A673 (cell line): ENCODE data around the gene LGALS3. TPM values are rescaled to one million over a fixed set of nuclear protein-coding genes. Genes with fewer than 3 reads are reported as not detected.

Experiments used
- BruUV-seq: library from RNA; stranded (reverse); fragments of 400-500 nt; replicated peaks from 2 replicates; lab custom pipeline; 2021; lab: Mats Ljungman, UMichigan
- CTCF ChIA-PET: fragments of 300-600 bp; sonication (Branson Sonifier 250); formaldehyde crosslinking; loops from one replicate; lab custom pipeline; 2022; ENCODE audit warnings: antibody characterized with exemption; lab: Charles Lee
- POLR2A ChIA-PET: fragments of 300-600 bp; sonication (Branson Sonifier 250); formaldehyde crosslinking; loops from one replicate; lab custom pipeline; 2022; ENCODE audit warnings: antibody characterized with exemption; ENCODE audit not compliant: low non-redundant PET; lab: Charles Lee
- DNase-seq: peaks from one replicate; pipeline ENCODE4 v3.0.0-alpha.2; 2015; ENCODE audit warnings: low spot score
- H3K27ac ChIP-seq: fragments of 200-600 bp; sonication (generic); 2 replicates; pipeline ENCODE4 v1.5.1; 2016; ENCODE audit warnings: mixed run types, low read depth, mild to moderate bottlenecking, mixed read lengths, antibody characterized with exemption, low read length; ENCODE audit not compliant: poor library complexity, severe bottlenecking
- H3K27me3 ChIP-seq: fragments of 200-600 bp; sonication (generic); replicated peaks from 2 replicates; pipeline ENCODE4 v1.6.1; 2017; ENCODE audit warnings: mixed run types, low read depth, mild to moderate bottlenecking, mixed read lengths, antibody characterized with exemption, low read length; ENCODE audit not compliant: insufficient read depth, poor library complexity
- H3K36me3 ChIP-seq: fragments of 200-600 bp; sonication (generic); 2 replicates; pipeline ENCODE4 v1.6.1; 2016; ENCODE audit warnings: mixed run types, mild to moderate bottlenecking, mixed read lengths, antibody characterized with exemption, low read length; ENCODE audit not compliant: insufficient read depth, poor library complexity, severe bottlenecking
- H3K4me1 ChIP-seq: fragments of 200-600 bp; sonication (generic); 2 replicates; pipeline ENCODE4 v1.6.1; 2017; ENCODE audit warnings: mixed run types, mild to moderate bottlenecking, mixed read lengths, antibody characterized with exemption, low read length; ENCODE audit not compliant: insufficient read depth, poor library complexity, severe bottlenecking
- H3K4me3 ChIP-seq: fragments of 200-600 bp; sonication (generic); 2 replicates; pipeline ENCODE4 v1.5.1; 2016; ENCODE audit warnings: low read depth, mixed run types, mild to moderate bottlenecking, mixed read lengths, low read length; ENCODE audit not compliant: poor library complexity, severe bottlenecking
- H3K9me3 ChIP-seq: fragments of 200-600 bp; sonication (generic); 2 replicates; pipeline ENCODE4 v1.6.1; 2016; ENCODE audit warnings: mixed run types, low read depth, mild to moderate bottlenecking, mixed read lengths, antibody characterized with exemption, low read length; ENCODE audit not compliant: poor library complexity, severe bottlenecking
- CTCF ChIP-seq: fragments of 300-800, 200-600 bp; sonication (generic); conservative IDR thresholded peaks from 2 replicates; pipeline ENCODE4 v1.5.1; 2017; ENCODE audit warnings: low read depth, mild to moderate bottlenecking, antibody characterized with exemption, low read length, moderate library complexity, mixed read lengths
- EZH2 ChIP-seq: fragments of 200-600 bp; sonication (generic); IDR thresholded peaks from 2 replicates; pipeline ENCODE4 v1.6.1; 2017; ENCODE audit warnings: borderline replicate concordance, low read depth, mild to moderate bottlenecking, mixed read lengths, antibody characterized with exemption, low read length; ENCODE audit not compliant: poor library complexity, severe bottlenecking
- intact Hi-C: fragments of 100-400 bp; cut with micrococcal nuclease; formaldehyde crosslinking; loops from one replicate; pipeline ENCODE4 v1.10.0; 2022; ENCODE audit not compliant: unreplicated experiment
- total RNA-seq: library from RNA; stranded (reverse); gene quantifications from 2 replicates; pipeline ENCODE4 v1.2.3, GENCODE V29; 2021

LGALS3 gene
- total RNA-seq, 1 experiment from 2014 or later: 11.0 TPM

GRCh38 chr14:55133416-55133815, 4.4 kb downstream of the LGALS3 start:
- peak; percentile 63 for DNase-seq
- Histone ChIP-seq H3K27me3 (no peaks in the 10 kb centered on the region), H3K4me1 (no peaks in the 10 kb centered on the region), H3K27ac (no peak overlapping the region), H3K4me3 (no peak overlapping the region), H3K36me3 (no peaks in the 10 kb centered on the region), H3K9me3 (no peaks in the 10 kb centered on the region)
- intact Hi-C loops: loop anchor here (2.0 kb wide), 1 partner anchor 45 kb away; no protein-coding TSS in a partner anchor
- CTCF ChIA-PET: interaction anchor here (0.6 to 1.0 kb wide), 2 partner anchors 25 to 82 kb away, joined by 3 read pairs; partner anchors contain the start of gene MAPK1IP1L
- POLR2A ChIA-PET: no interaction called here
- TF ChIP-seq EZH2: no peak
- peak; percentile 60 for TF ChIP-seq CTCF
- no TSS peak for BruUV-seq

DNA sequence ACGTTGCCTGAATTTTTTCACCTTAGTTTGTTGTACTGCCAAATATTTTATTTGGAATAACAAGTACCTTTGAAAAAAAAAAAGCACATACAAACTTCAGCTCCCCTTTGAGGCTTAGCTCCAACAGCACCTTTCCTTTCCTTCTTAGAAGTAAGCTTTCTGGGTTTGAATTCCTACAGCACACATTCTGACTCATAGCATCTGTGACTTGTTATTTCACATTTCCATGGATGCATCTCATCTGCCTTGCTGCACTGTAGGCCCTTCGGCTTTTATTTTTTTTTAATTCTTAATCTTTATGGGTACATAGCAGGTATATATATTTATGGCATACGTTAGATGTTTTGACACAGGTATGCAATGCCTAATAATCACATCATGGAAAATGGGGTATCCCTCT, 7.2 kb downstream of the LGALS3 start:
- H3K27me3 ChIP-seq: no peaks in the 10 kb centered on the region
- H3K4me3 ChIP-seq: no peak overlapping the region
- TF ChIP-seq EZH2: no peak
- TF ChIP-seq CTCF: no peak
- intact Hi-C loops: no loop called here
- POLR2A ChIA-PET: no interaction called here
- H3K4me1 ChIP-seq: no peaks in the 10 kb centered on the region
- no TSS peak for BruUV-seq
- no peak for DNase-seq
- H3K9me3 ChIP-seq: no peaks in the 10 kb centered on the region
- no peak overlapping the region for H3K27ac ChIP-seq
- no peaks in the 10 kb centered on the region for H3K36me3 ChIP-seq
- CTCF ChIA-PET: no interaction called here

DNA sequence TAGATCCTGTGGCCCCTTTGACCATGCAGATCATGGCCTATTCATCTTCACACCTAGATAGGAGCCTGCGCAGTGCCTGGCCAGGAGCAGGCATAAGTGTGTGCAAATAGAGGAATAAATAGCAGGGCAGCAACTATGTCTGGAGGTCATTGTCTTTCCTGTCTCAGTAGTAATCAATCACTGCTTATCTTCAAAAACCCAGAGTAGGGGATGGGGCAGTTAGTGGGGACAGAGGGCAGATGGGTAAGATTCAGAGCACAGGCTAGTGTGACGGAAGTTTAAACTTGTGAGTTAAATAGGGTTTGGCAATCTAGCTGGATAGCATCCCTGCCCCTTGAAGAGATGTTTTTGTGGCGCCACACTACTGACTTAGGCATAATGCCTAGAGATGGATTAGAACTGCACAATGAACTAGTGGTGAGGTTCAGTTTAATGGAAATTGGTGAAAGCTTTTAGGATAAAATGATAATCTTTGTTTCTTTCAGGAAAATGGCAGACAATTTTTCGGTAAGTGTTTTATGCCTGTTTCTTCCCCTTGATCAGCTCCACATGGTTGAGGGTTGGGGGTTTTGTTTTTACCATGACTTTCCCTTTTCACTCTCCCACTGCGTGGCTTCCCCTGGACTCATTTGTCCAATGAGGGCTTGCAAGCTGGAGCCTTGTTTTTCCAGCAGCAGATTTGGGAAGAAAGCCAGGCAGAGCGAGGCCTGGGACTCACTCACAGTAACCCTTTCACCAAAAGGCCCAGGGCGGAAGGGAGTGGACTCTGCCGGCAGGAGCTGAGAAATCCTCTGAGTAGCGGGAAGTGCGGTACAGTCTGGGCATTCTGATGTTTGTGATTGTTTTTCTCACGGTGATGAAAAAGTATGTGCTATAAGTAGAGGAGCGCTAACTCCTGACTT, 8.1 kb downstream of the LGALS3 start:
- no TSS peak for BruUV-seq
- Histone ChIP-seq H3K4me1 (no peaks in the 10 kb centered on the region), H3K27ac (no peak overlapping the region), H3K27me3 (no peaks in the 10 kb centered on the region), H3K9me3 (no peaks in the 10 kb centered on the region), H3K36me3 (peaks cover 2% of the 10 kb centered on the region), H3K4me3 (no peak overlapping the region)
- ChIA-PET CTCF (interaction anchor here (0.6 kb wide), 1 partner anchor 10 kb away, joined by 3 read pairs; no protein-coding TSS in a partner anchor), POLR2A (no interaction called here)
- TF ChIP-seq CTCF: no peak
- TF ChIP-seq EZH2: no peak
- DNase-seq: no peak
- intact Hi-C loops: no loop called here
